HepG2 (cell line): Measurements from ENCODE around the gene NTN3. TPM values are rescaled to one million over a fixed set of nuclear protein-coding genes. Genes with fewer than 3 reads are reported as not detected.

ENCODE experiments used
- ATAC-seq: fragments of 200-7000 bp; cut with Tn5 transposase; 3 replicates; pipeline ENCODE4 v1.9.1; 2020; ENCODE audit warnings: mild to moderate bottlenecking, moderate library complexity
- BruUV-seq: library from RNA; stranded (reverse); fragments of 400-500 nt; replicated peaks from 2 replicates; lab custom pipeline; 2021; lab: Mats Ljungman, UMichigan
- CTCF ChIA-PET: fragments of 300-600 bp; formaldehyde crosslinking; extraction: SDS; loops from one replicate; lab custom pipeline; 2021; ENCODE audit warnings: low total read pairs, inconsistent platforms, low intra/inter-chr PET ratio; lab: Yijun Ruan, JAX
- POLR2A ChIA-PET: fragments of 350-600 bp; sonication (Branson Sonifier 250); formaldehyde crosslinking; loops from one replicate; lab custom pipeline; 2020; ENCODE audit warnings: antibody characterized with exemption, inconsistent platforms; lab: Yijun Ruan, JAX
- DNase-seq: peaks from one replicate; pipeline ENCODE4 v3.0.0-alpha.2; 2015; ENCODE audit warnings: low spot score
- FAIRE-seq: peaks from 3 replicates; lab custom pipeline; 2011; peaks lifted over from hg19 to GRCh38; lab: Jason Lieb, UNC
- H2AFZ ChIP-seq: one replicate; pipeline ENCODE4 v1.6.1; 2011; ENCODE audit warnings: low read length, inconsistent platforms
- H3K27ac ChIP-seq: fragments of 300-600 bp; 3 replicates; pipeline ENCODE4 v1.8.0; 2011; ENCODE audit warnings: mixed run types, mild to moderate bottlenecking, mixed read lengths, low read length, inconsistent platforms; ENCODE audit not compliant: insufficient read depth; ENCODE audit errors: extremely low read length
- H3K27me3 ChIP-seq, 2 experiments: fragments of 200-600 bp in 1 of 2; 2 replicates in 1 of 2; 3 replicates in 1 of 2; pipeline versions ENCODE4 v1.6.0 to v1.8.0; 2011; ENCODE audit warnings: low read length in 2 of 2, mild to moderate bottlenecking in 2 of 2, moderate library complexity in 2 of 2, inconsistent platforms in 1 of 2; ENCODE audit not compliant: insufficient read depth in 2 of 2, control insufficient read depth in 1 of 2
- H3K36me3 ChIP-seq, 2 experiments: fragments of 200-600 bp in 1 of 2; replicated peaks in 1 of 2; 2 replicates in 1 of 2; 3 replicates in 1 of 2; pipeline versions ENCODE4 v1.5.1 to v1.8.0; 2011; ENCODE audit warnings: low read length in 2 of 2, inconsistent platforms in 1 of 2; ENCODE audit not compliant: insufficient read depth in 2 of 2, control insufficient read depth in 1 of 2
- H3K4me1 ChIP-seq: 2 replicates; pipeline ENCODE4 v1.5.1; 2012; ENCODE audit warnings: low read length, inconsistent platforms; ENCODE audit not compliant: insufficient read depth
- H3K4me2 ChIP-seq: 2 replicates; pipeline ENCODE4 v1.6.0; 2011; ENCODE audit warnings: low read depth, low read length, inconsistent platforms
- H3K4me3 ChIP-seq, 3 experiments: fragments of 200-600 bp in 1 of 3; sonication (generic), shearing (Covaris generic) in 1 of 3; replicated peaks in 1 of 3; 2 replicates each; pipeline ENCODE4 v1.5.1; 2011 to 2016; ENCODE audit warnings: low read length in 3 of 3, inconsistent platforms in 2 of 3, low read depth in 2 of 3, mild to moderate bottlenecking in 2 of 3, control low read depth in 1 of 3, mixed read lengths in 1 of 3; ENCODE audit not compliant: insufficient read depth in 1 of 3
- H3K79me2 ChIP-seq: one replicate; pipeline ENCODE4 v1.6.1; 2011; ENCODE audit warnings: low read length, inconsistent platforms; ENCODE audit not compliant: insufficient read depth
- H3K9ac ChIP-seq: 2 replicates; pipeline ENCODE4 v1.6.0; 2011; ENCODE audit warnings: mild to moderate bottlenecking, low read depth, low read length, inconsistent platforms; ENCODE audit not compliant: insufficient read depth
- H3K9me3 ChIP-seq: 2 replicates; pipeline ENCODE4 v1.5.1; 2012; ENCODE audit warnings: mild to moderate bottlenecking, low read length
- H4K20me1 ChIP-seq: 2 replicates; pipeline ENCODE4 v1.6.0; 2011; ENCODE audit warnings: inconsistent platforms, mild to moderate bottlenecking, low read length, moderate library complexity; ENCODE audit not compliant: insufficient read depth
- AGO2 ChIP-seq: fragments of 200-400 bp; formaldehyde crosslinking; optimal IDR thresholded peaks from 2 replicates; pipeline ENCODE3; 2017; ENCODE audit warnings: mild to moderate bottlenecking, low read depth, low read length, moderate library complexity
- DMAP1 ChIP-seq: IDR thresholded peaks from 2 replicates; pipeline ENCODE4 v1.6.1; 2016
- SMYD3 ChIP-seq: sonication (generic); formaldehyde crosslinking; IDR thresholded peaks from 2 replicates; pipeline ENCODE4 v1.8.1; 2023; ENCODE audit warnings: mild to moderate bottlenecking, missing genetic modification reagents
- WGBS: methylation state at CpG from one replicate; pipeline ENCODE4 v1.1.6; 2017; ENCODE audit warnings: low lambda C conversion rate; 5-methylcytosine and 5-hydroxymethylcytosine counted together
- in situ Hi-C: cut with HindIII; loops from 2 replicates; pipeline ENCODE4 v1.10.0; 2017; ENCODE audit warnings: low pct_unique_long_range_greater_than_20kb; ENCODE audit not compliant: extremely low pct_ligation_motif_present
- intact Hi-C: fragments of 100-400 bp; cut with micrococcal nuclease; formaldehyde crosslinking; loops from one replicate; pipeline ENCODE4 v1.10.0; 2022; ENCODE audit not compliant: unreplicated experiment
- polyA plus RNA-seq, 8 experiments: library from polyadenylated mRNA; depleted of rRNA in 3 of 8; stranded (reverse) in 7 of 8; unstranded in 1 of 8; fragments of >200 nt; fragmentation: Illumina TruSeq in 4 of 8; extraction: Trizol in 4 of 8; gene quantifications; 2 replicates each; pipeline versions ENCODE4 v1.2.1 to v1.2.3, GENCODE V29; 2011 to 2016; ENCODE audit warnings: low read depth in 4 of 8, missing spikeins in 1 of 8, mixed read lengths in 1 of 8; ENCODE audit not compliant: insufficient read depth in 1 of 8
- total RNA-seq, 5 experiments: library from RNA; depleted of rRNA; stranded (reverse); fragments of >200 nt; fragmentation: Illumina TruSeq; extraction: Trizol; gene quantifications; 2 replicates each; pipeline ENCODE4 v1.2.3, GENCODE V29; 2016; ENCODE audit warnings: low read depth in 1 of 5

Gene NTN3
- total and polyA plus RNA-seq, 2 of the 13 experiments (the other 11 are each of a cell fraction or from before 2014, with no cell fraction given) = 0.09 to 0.20 TPM

- Histone ChIP-seq H3K27ac (no peak overlapping the region), H3K4me2 (no peak overlapping the region), H3K9ac (no peak overlapping the region), H2AFZ (no peak overlapping the region), H3K27me3 (no peaks in the 10 kb centered on the region), H3K36me3 (peaks cover 31 to 48% of the 10 kb centered on the region in 2 experiments; a peak in 4 of 5 replicates), H3K4me3 (no peak overlapping the region), H3K4me1 (no peaks in the 10 kb centered on the region), H4K20me1 (no peaks in the 10 kb centered on the region), H3K79me2 (no peaks in the 10 kb centered on the region), H3K9me3 (no peaks in the 10 kb centered on the region)
- in situ Hi-C loops (no loop called here), intact Hi-C loops (no loop called here)
- POLR2A ChIA-PET = no interaction called here
- FAIRE-seq (no peak), DNase-seq (no peak), ATAC-seq (no peak)
- BruUV-seq = no TSS peak
- CTCF ChIA-PET = no interaction called here
- WGBS = 99% methylated on average over 14 of the region's 14 CpGs
- TF ChIP-seq SMYD3 = no peak
- TF ChIP-seq AGO2 = peak; percentile 19
Measured at GRCh38 chr16:2438121-2438520, 33.0 kb upstream of the NTN3 start.

- Histone ChIP-seq H3K4me3 (no peak overlapping the region), H3K27ac (no peak overlapping the region), H3K79me2 (no peaks in the 10 kb centered on the region), H3K9me3 (no peaks in the 10 kb centered on the region), H3K4me1 (no peaks in the 10 kb centered on the region), H3K4me2 (no peak overlapping the region), H3K9ac (no peak overlapping the region), H2AFZ (no peak overlapping the region), H3K27me3 (no peaks in the 10 kb centered on the region), H4K20me1 (no peaks in the 10 kb centered on the region), H3K36me3 (peaks cover 31 to 46% of the 10 kb centered on the region in 2 experiments; a peak in 4 of 5 replicates)
- ATAC-seq = no peak
- FAIRE-seq = no peak
- TF ChIP-seq DMAP1 (CRISPR knock-in tag) = no peak
- in situ Hi-C loops (no loop called here), intact Hi-C loops (no loop called here)
- no TSS peak for BruUV-seq
- no peak for DNase-seq
- WGBS = 95% methylated on average over 9 of the region's 11 CpGs
- POLR2A ChIA-PET = no interaction called here
- CTCF ChIA-PET = no interaction called here
Measured at GRCh38 chr16:2439598-2439997, 31.5 kb upstream of the NTN3 start.
